HEK293 (cell line): Measurements from ENCODE around the gene ZNF124.

Experiments used
- ZBTB20 ChIP-seq: fragments of 450-650 bp; formaldehyde crosslinking; IDR thresholded peaks from 2 replicates; pipeline ENCODE4 v1.5.1; 2016; ENCODE audit warnings: missing biosample characterization, missing genetic modification characterization
- ZNF768 ChIP-seq: fragments of 450-650 bp; formaldehyde crosslinking; IDR thresholded peaks from 2 replicates; pipeline ENCODE4 v1.5.1; 2018; ENCODE audit warnings: missing biosample characterization, mild to moderate bottlenecking, missing genetic modification characterization
- TF ChIP-seq, protein P1 (sequence below): fragments of 450-650 bp; formaldehyde crosslinking; IDR thresholded peaks from 2 replicates; pipeline ENCODE4 v1.5.1; 2016; ENCODE audit warnings: missing biosample characterization, missing genetic modification characterization

DNA sequence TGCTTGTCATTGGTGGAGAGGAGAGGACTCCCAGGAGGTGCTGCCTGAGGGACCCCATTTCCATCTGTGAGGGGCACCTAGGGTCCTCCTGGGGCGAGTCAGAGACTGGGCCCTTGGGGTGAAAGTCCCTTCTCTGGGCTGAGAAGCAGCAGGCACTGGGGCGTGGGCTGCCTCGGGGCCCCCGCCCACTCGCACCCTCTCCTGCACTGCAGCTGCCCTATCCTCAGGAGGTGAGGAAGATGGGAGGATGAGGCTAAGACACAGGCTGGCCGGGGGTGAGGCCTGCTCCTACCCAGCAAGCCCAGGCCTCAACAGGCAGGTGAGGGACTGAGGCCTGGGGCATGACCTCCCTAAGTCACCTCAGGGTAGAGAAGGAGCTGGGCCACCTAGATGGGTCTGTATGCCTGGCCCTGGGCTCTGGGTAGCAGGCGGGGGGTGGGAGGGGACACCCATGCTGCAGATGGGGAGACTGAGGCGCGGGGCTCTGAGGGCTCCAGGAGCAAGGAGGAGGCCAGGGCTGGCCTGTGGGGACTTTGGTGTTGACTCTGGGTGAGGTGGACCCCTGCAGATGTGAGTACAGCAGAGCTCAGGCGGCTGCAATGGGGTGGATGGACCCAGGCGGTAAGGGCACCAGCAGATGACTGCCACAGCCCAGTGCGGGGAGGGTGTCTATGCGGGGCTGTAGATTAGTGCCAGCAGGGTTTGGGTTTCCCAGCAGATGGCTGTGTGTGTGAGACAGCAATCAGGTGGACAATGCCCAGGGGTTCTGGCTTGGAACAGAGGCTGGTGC lies 57.3 kb downstream of the ZNF124 start:
- TF ChIP-seq, protein P1, sequence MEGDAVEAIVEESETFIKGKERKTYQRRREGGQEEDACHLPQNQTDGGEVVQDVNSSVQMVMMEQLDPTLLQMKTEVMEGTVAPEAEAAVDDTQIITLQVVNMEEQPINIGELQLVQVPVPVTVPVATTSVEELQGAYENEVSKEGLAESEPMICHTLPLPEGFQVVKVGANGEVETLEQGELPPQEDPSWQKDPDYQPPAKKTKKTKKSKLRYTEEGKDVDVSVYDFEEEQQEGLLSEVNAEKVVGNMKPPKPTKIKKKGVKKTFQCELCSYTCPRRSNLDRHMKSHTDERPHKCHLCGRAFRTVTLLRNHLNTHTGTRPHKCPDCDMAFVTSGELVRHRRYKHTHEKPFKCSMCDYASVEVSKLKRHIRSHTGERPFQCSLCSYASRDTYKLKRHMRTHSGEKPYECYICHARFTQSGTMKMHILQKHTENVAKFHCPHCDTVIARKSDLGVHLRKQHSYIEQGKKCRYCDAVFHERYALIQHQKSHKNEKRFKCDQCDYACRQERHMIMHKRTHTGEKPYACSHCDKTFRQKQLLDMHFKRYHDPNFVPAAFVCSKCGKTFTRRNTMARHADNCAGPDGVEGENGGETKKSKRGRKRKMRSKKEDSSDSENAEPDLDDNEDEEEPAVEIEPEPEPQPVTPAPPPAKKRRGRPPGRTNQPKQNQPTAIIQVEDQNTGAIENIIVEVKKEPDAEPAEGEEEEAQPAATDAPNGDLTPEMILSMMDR: no peak
- TF ChIP-seq ZNF768 (tag by site-specific recombination) (no peak), ZBTB20 (tag by site-specific recombination) (no peak)
